Measurements from ENCODE around the gene NAXD.
"Not testable (repeated sequence)": the region's sequence is repeated elsewhere in the genome, so short reads cannot be mapped to it uniquely, and the experiment has no call there.

NAXD gene

DNA sequence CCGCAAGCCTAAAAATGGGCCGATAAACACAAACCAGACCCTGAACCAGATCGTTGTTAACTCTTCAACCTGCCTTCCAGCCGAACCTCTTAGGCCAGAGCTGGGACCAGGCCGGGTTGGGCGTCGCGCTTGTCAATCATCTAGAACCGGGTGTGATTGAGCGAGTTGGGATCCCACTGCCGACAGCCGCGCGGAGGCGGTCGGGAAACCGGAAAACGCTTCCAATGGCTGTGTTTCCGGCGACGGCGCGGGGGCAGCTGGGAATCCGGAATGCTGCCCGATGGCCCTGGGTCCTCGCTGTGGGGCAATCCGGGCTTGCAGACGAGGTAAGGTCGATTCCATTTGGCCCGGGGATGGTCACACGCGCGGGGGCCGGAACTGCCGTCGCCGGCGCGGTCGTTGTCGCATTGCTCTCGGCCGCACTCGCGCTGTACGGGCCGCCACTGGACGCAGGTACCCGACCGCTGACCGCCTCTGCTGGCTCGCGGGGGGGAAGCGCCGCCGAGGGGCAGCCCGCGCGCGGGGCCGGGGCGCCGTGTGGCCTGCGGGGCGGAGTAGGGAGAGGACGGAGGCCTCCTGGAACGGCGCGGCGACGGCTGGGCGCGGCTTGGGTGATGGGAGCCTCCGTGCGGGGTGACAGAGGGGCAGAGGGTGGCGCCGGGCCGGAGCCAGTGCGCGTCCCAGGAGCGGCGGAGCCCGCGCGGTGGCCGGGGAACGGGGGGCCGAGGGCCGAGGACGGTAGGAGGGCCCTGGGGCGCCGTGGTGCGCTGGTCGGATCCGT is at the start of gene NAXD:
Gene NAXD, plus strand, starts transcription at position 224 of the 781 bp plus-strand sequence. Its CDS starts 57 bp downstream, at position 281.
- peak; percentile 88 to 91 for DNase-seq

DNA sequence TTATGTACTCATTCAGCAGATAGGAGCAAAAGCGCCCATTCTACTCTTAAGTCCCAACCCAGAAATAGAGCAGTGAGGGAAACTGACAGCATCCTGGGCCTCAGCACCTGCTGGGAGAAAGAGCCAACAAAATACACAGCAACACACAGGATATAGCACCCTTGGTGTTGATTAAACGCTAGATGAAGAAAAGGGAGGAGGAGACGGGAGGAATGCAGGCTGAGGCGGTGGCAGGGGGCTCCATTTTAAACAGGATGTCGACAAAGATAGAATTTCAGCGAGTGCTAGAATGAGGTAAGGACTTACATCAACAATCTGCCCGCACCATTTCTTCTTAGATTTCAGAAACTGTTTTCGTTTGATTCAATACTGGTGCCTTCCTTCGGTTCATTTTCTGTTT is 49.2 kb upstream of the NAXD start:
- no peak for DNase-seq

- no peak for DNase-seq
Observed at GRCh38 chr13:110568612-110569011, 46.7 kb upstream of the NAXD start.

DNA sequence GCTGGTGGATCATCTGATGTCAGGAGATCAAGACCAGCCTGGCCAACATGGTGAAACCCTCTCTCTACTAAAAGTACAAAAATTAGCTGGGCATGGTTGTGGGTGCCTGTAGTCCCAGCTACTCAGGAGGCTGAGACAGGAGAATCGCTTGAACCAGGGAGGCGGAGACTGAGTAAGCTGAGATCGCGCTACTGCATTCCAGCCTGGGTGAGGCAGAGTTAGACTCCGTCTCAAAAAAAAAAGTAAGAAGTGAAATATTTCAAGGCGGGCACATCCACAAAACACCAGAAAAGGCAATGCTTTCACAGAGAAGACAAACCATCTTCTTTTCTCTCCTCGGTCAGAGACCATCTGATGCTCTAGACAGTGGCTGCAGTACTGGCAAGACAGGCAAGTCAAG is 45.4 kb upstream of the NAXD start:
- not testable (repeated sequence) for DNase-seq

DNA sequence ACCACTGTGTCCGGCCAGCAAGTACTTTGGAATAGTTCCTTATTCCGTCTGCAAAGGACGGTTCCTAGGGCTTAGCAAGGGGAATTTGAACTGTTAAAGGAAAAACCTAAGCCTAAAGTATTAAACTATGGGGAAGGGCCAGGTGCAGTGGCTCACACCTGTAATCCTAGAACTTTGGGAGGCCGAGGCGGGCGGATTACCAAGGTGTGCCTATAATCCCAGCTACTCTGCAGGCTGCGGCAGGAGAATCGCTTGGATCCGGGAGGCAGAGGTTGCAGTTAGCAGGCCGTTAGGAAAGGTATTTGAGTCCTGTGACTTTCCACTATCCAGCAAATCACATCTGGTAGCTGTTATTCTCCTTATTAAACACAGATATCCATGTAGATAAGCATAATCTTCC is 44.5 kb upstream of the NAXD start:
- no peak for DNase-seq

- no peak for DNase-seq
Observed at GRCh38 chr13:110571896-110572777, 43.2 kb upstream of the NAXD start.

GRCh38 chr13:110572778-110573118 is 42.6 kb upstream of the NAXD start:
- DNase-seq, result no peak

- no peak for DNase-seq
Observed at GRCh38 chr13:110574161-110574560, 41.2 kb upstream of the NAXD start.

DNA sequence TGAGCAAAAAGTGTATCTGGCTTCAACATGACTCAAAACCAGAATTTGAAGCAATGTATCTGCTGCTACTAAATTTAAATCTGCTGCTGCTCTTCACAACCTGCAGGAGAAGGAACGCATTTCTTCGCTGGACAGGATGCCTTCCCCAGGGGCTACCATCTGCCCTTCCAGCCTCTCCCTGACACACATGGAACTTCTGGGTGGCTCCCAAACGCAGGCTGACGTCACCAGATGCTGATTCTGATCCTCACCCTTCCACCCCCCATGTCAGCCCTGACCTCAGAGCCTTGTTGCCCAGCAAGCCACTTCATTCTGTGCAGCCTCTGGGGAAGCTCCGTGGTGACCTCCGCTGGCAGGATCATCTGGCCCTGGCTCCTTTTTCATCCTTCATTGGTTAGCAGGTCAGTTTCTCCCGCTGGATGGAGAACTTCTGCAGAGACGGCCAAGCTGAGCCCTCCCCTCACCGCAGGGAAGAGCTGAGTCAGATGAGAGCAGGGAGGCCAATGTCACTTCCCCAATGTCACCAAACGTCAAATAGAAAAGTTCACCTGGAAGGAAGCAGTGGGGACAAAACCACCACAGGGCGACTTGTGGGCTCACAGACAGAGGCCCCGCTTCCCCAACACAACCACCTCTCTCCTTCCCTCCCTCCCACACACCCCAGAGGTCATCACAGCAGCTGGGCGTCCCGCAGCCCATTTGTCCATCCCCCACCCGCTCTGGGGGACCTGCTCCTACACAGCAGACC is 39.8 kb upstream of the NAXD start:
- DNase-seq, result peak in 1 of 2 experiments; percentile 19

GRCh38 chr13:110576070-110576394 is 39.3 kb upstream of the NAXD start:
- no peak for DNase-seq

DNA sequence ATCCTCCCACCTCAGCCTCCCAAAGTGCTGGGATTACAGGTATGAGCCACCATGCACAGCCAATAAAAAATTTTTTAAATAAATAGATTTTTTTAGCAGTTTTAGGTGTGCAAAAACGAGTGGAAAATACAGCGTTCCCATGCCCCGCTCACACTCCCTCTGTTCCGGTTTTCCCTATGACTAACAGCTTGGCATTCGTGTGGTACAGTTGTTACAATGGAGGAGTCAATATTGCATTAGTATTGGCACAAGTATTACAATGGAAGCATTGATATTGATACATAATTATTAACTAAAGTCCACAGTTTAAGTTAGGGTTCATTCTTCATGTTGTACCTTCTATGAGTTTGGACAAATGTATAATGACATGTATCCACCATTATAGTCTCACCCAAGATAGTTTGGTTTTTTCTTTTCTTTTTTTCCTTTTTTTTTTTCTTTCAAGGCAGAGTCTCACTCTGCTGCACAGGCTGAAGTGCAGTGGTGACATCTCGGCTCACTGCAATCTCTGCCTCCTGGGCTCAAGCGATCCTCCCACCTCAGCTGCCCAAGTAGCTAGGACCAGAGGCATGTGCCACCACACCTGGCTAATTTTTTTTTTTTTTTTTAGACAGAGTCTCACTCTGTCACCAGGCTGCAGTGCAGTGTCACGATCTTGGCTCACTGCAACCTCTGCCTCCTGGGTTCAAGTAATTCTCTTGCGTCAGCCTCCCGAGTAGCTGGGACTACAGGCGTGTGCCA is 38.4 kb upstream of the NAXD start:
- no peak for DNase-seq

DNA sequence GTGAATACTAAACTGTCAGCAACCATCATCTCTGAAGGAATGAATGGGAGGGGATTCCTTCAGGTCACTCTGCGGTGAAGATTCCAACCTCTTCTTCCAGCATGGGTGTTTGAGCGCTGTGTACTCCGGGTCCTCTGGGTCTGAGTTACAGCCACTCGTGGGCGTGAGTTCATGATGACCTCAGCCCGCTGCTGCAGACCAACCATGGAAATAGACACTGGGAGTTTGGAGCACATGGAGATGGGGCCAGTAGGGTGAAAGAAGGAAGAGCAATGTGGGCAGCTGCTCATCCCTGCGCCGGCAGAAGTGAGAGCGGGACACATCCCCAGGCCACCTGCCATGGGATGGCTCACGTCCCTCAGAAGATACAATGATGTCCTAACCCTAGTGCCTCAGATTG is 37.0 kb upstream of the NAXD start:
- no peak for DNase-seq

DNA sequence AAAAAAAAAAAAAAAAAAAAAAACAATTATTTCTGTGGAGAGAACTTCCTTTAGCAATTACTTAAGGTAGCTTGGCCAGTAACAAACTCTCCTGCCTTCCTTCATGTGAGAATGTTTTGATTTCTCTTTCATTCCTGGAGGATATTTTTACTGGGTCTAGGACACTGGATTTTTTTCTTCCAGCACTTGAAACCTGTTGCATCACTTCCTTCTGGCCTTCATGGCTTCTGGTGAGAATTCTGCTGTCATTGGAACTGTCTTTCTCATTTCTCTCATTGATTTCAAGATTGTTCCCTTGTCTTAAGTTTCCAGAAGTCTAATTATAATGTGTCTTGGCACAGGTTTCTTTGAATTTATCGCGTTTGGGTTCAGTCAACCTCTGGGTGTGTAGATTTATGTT is 34.5 kb upstream of the NAXD start:
- no peak for DNase-seq

DNA sequence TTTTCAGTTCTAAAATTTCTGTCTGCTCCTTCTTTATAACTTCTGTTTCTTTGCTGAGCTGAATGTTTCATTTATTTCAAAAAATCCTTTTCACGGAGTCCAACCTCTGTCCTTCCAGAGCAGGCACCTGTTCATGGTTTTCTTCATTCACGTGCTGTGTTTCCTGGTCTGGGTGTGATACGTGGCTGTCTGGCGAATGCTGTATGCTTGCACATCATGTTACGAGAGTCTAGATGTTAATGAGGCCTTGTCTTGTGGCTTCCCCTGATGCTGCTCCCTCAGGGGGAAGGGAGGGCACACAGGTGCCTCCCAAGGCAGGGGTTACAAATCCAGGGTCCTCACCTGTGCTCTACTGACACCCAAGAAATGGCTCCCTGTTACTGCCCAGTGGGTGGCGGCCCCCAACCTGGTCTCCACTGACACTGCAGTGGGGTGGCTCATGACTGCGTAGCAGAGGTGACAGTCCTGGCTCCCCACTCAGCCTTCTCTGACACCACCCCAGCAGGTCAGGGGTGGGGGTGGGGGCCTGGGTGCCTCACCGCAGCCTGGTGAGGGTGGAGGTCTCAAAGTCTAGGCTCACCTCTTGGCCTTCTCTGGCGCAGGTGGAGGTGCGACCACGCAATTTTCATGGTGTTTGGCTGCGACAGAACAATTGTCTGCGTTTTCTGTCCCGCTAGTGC is 33.7 kb upstream of the NAXD start:
- no peak for DNase-seq

- no peak for DNase-seq
Observed at GRCh38 chr13:110582421-110582954, 32.9 kb upstream of the NAXD start.

DNA sequence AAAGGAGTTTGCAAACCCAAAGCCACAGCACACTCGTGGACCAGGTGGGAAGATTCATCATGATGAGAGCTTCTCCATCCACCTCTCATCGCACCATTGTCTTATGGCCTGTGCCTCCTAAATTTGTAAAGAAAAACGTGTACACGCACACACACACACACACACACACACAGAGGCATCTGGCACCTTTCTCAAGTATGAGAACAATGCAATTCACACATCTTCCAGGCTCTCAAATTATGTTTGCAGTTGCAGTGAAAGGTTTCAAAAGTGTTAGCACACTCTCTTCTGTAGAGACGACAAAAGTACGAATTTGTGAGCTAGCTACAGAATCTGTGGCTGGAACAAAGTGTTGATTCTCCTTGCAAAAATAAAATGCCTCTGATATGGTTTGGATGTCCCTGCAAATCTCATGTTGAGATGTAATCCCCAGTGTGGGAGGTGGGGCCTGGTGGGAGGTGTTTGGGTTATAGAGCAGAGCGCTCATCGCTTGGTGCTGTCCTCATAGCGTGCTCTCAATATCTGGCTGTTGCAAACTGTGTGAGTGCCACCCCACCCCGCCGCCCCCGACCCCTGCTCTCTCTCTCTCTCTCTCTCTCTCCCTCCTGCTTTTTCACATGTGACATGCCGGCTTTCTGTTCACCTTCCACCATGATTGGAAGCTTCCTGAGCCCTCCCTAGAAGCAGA is 32.0 kb upstream of the NAXD start:
- DNase-seq, result no peak

DNA sequence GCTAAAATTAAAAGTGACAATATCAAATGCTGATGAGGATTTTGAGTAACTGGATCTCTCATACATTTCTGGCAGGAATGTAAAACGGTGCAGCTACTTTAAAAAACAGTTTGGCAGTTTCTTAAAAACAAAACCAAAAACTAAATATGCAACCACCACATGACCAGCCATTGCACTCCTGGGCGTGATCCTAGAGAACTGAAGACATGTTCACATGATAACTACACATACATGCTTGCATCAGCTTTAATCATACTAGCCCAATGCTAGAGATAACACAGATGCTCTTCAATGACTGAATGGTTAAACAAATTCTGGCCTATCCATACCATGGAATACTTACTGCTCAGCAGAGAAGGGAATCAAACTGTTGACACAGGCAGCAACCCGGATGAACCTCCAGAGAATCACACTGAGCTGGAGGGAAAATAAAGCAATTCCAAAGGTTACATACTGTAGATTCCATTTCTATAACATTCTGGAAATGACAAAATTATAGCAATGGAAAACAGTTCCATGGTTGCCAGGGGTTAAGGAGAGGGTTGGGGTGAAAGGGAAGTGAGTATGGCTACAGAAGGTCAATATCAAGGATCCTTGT is 25.5 kb upstream of the NAXD start:
- no peak for DNase-seq

DNA sequence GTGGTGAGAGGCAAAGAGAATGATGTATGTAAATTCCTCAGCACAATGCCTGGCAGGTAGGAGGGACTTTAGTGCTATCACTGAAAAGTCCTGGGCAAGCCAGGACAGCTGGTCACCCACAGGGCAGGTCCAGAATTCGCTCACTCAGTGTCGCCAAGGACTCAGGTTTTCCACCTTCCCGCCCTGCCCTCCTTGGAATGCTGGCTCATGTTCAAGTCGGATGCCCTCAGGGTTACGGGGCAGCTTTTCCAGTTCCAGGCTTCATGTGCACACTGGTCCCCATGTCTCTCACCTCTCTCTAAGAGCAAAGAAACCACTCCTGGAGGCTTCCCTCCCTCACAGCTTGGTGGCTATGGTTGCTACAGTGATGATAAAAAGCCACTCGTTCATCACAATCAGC is 24.8 kb upstream of the NAXD start:
- DNase-seq, result no peak

DNA sequence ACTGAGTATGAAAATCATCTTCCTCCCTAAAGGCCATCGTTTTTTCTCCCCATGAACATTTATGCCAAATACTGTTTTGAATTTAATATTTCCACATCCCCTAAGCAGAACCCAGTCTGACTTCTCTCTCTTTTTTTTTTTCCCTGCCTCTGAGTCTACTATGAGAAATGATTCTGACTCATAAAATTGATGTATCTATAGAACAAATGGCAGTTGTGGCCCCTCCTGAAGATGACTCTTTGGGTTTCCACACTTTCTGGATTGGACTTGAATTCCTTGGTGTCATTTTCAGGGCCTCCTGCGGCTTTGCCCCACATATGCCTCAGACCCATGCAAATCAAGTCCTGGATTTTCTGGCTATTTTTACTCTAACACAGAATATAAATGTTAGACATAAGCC is 22.7 kb upstream of the NAXD start:
- DNase-seq, result no peak

- DNase-seq, result no peak
Observed at GRCh38 chr13:110593430-110594130, 21.8 kb upstream of the NAXD start.
